ENCODE measurements around the gene PARP2. TPM values are rescaled to one million over a fixed set of nuclear protein-coding genes. Genes with fewer than 3 reads are reported as not detected.

PARP2 gene
- total and polyA plus RNA-seq, 9 of the 15 experiments (the other 6 are each of a cell fraction or from before 2014, with no cell fraction given): 19.7 to 50.5 (median 29.9) TPM

- TF ChIP-seq SMARCE1 (IDR thresholded peaks at IDR 0.05) (no peak), MECOM (CRISPR knock-in tag; IDR thresholded peaks at IDR 0.05) (no peak), BRCA1 (IDR thresholded peaks at IDR 0.05) (no peak), BRCA1 (CRISPR knock-in tag; IDR thresholded peaks at IDR 0.05) (no peak), ETV6 (IDR thresholded peaks at IDR 0.05; ENCODE audit: borderline replicate concordance in 1 of 2, low read depth in 2 of 2, low read length in 1 of 2) (no peak), ETV6 (CRISPR knock-in tag; IDR thresholded peaks at IDR 0.05; ENCODE audit: borderline replicate concordance) (no peak), GATAD2B (IDR thresholded peaks at IDR 0.05; ENCODE audit: borderline replicate concordance) (no peak), MTA2 (IDR thresholded peaks at IDR 0.05; ENCODE audit: low read depth) (no peak), BRD4 (IDR thresholded peaks at IDR 0.05) (no peak), ATF6 (CRISPR knock-in tag; IDR thresholded peaks at IDR 0.05) (no peak), DMBX1 (CRISPR knock-in tag; IDR thresholded peaks at IDR 0.05; ENCODE audit: borderline replicate concordance) (no peak), TEAD4 (IDR thresholded peaks at IDR 0.05; ENCODE audit: low read length) (no peak), TEAD4 (CRISPR knock-in tag; IDR thresholded peaks at IDR 0.05; ENCODE audit: borderline replicate concordance) (no peak), TSHZ1 (CRISPR knock-in tag; IDR thresholded peaks at IDR 0.05) (no peak), ZNF408 (CRISPR knock-in tag; IDR thresholded peaks at IDR 0.05; ENCODE audit: low read depth) (no peak), PCBP1 (IDR thresholded peaks at IDR 0.05; ENCODE audit: low read depth, low read length, poor library complexity, severe bottlenecking) (no peak), ELF1 (tag; IDR thresholded peaks at IDR 0.05) (no peak), EGR1 (conservative IDR thresholded peaks at IDR 0.05) (peak; percentile 47; the same call in 1 of the 2 replicates), SAP30 (IDR thresholded peaks at IDR 0.05; ENCODE audit: borderline replicate concordance, insufficient read depth, low read depth, low read length, poor library complexity, severe bottlenecking) (peak; percentile 81), EHMT2 (IDR thresholded peaks at IDR 0.05) (peak; percentile 41; the same call in 1 of the 2 replicates), CHCHD3 (CRISPR knock-in tag; IDR thresholded peaks at IDR 0.05) (no peak)
These were observed 38.0 kb upstream of the PARP2 start, which contains the start of gene TTC5 (continued) for GRCh38 chr14:20305265-20306078.

Measured in K562 (cell line).